Uterus (tissue), 2 donors: Measurements from ENCODE around the gene KTN1.

Experiments used
- POLR2A ChIP-seq, 2 donors: fragments of 450-650 bp; IDR thresholded peaks; one replicate each; pipeline ENCODE4 v1.6.1; 2016; ENCODE audit warnings: antibody characterized with exemption in 2 of 2, mild to moderate bottlenecking in 1 of 2, moderate library complexity in 1 of 2
- TF ChIP-seq, protein P1 (sequence below), 4 experiments: fragments of 200-600 bp in 2 of 4; fragments of 450-650 bp in 2 of 4; sonication (generic) in 2 of 4; IDR thresholded peaks; one replicate each; pipeline ENCODE4 v1.5.1; 2016 to 2019; ENCODE audit warnings: antibody characterized with exemption in 4 of 4, mild to moderate bottlenecking in 2 of 4, moderate library complexity in 1 of 4

- TF ChIP-seq, protein P1, sequence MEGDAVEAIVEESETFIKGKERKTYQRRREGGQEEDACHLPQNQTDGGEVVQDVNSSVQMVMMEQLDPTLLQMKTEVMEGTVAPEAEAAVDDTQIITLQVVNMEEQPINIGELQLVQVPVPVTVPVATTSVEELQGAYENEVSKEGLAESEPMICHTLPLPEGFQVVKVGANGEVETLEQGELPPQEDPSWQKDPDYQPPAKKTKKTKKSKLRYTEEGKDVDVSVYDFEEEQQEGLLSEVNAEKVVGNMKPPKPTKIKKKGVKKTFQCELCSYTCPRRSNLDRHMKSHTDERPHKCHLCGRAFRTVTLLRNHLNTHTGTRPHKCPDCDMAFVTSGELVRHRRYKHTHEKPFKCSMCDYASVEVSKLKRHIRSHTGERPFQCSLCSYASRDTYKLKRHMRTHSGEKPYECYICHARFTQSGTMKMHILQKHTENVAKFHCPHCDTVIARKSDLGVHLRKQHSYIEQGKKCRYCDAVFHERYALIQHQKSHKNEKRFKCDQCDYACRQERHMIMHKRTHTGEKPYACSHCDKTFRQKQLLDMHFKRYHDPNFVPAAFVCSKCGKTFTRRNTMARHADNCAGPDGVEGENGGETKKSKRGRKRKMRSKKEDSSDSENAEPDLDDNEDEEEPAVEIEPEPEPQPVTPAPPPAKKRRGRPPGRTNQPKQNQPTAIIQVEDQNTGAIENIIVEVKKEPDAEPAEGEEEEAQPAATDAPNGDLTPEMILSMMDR (IDR thresholded peaks at IDR 0.05), result no peak
- no peak for TF ChIP-seq POLR2A (IDR thresholded peaks at IDR 0.05)
Observed at GRCh38 chr14:55581342-55581771, 1.4 kb downstream of the KTN1 start.
